KBM-7 (cell line): ENCODE results near the gene HSPA8.
"Not testable (repeated sequence)": the region's sequence is repeated elsewhere in the genome, so short reads cannot be mapped to it uniquely, and the experiment has no call there.

Source experiments
- DNase-seq: peaks from one replicate; pipeline ENCODE4 v3.0.0-alpha.2; 2015
- in situ Hi-C: fragments of 300-500 bp; cut with MboI; formaldehyde crosslinking; loops from 2 replicates; pipeline ENCODE4 v1.14.3; 2020; ENCODE audit warnings: low sequenced_read_pairs, low pct_unique_long_range_greater_than_20kb, mixed read lengths

The HSPA8 gene

GRCh38 chr11:123061403-123062157, at the start of gene HSPA8:
TSS of gene HSPA8 (minus strand) at chr11:123062136. CDS start at chr11:123061324, 812 bp downstream.
- in situ Hi-C loops, result no loop called here
- peak; percentile 52 for DNase-seq

GRCh38 chr11:123111465-123111864, 49.5 kb upstream of the HSPA8 start:
- in situ Hi-C loops, result no loop called here
- peak; percentile 49 for DNase-seq

GRCh38 chr11:123110397-123110796, 48.5 kb upstream of the HSPA8 start:
- in situ Hi-C loops, result no loop called here
- no peak for DNase-seq

- in situ Hi-C loops, result no loop called here
- DNase-seq, result no peak
Measured at GRCh38 chr11:123107945-123108495, 46.1 kb upstream of the HSPA8 start.

GRCh38 chr11:123104697-123105096, 42.8 kb upstream of the HSPA8 start:
- in situ Hi-C loops, result no loop called here

GRCh38 chr11:123103326-123103980, 41.5 kb upstream of the HSPA8 start:
- DNase-seq, result peak; percentile 65
- in situ Hi-C loops, result no loop called here

More at GRCh38 chr11:123104697-123105096, 42.8 kb upstream of the HSPA8 start:
- no peak for DNase-seq

GRCh38 chr11:123100379-123101085, 38.6 kb upstream of the HSPA8 start:
- no peak for DNase-seq
- in situ Hi-C loops, result no loop called here

- no peak for DNase-seq
- in situ Hi-C loops, result no loop called here
Measured at GRCh38 chr11:123098990-123099389, 37.1 kb upstream of the HSPA8 start.

- in situ Hi-C loops, result no loop called here
- no peak for DNase-seq
Measured at GRCh38 chr11:123093739-123094138, 31.8 kb upstream of the HSPA8 start.

GRCh38 chr11:123091506-123091905, 29.6 kb upstream of the HSPA8 start:
- in situ Hi-C loops, result no loop called here
- DNase-seq, result no peak

GRCh38 chr11:123090168-123090567, 28.2 kb upstream of the HSPA8 start:
- in situ Hi-C loops, DNase-seq: not testable (repeated sequence)

GRCh38 chr11:123088896-123089295, 27.0 kb upstream of the HSPA8 start:
- in situ Hi-C loops, DNase-seq: not testable (repeated sequence)

GRCh38 chr11:123087657-123088056, 25.7 kb upstream of the HSPA8 start:
- in situ Hi-C loops, DNase-seq: not testable (repeated sequence)

- DNase-seq, result no peak
- in situ Hi-C loops, result no loop called here
Measured at GRCh38 chr11:123086305-123086704, 24.4 kb upstream of the HSPA8 start.

- DNase-seq, result no peak
- in situ Hi-C loops, result no loop called here
Measured at GRCh38 chr11:123085497-123085896, 23.6 kb upstream of the HSPA8 start.

GRCh38 chr11:123084454-123084853, 22.5 kb upstream of the HSPA8 start:
- DNase-seq, result no peak
- in situ Hi-C loops, result no loop called here

GRCh38 chr11:123083623-123084029, 21.7 kb upstream of the HSPA8 start:
- peak; percentile 74 for DNase-seq
- in situ Hi-C loops, result no loop called here

- in situ Hi-C loops, result no loop called here
- DNase-seq, result no peak
Measured at GRCh38 chr11:123082977-123083376, 21.0 kb upstream of the HSPA8 start.

GRCh38 chr11:123080015-123080414, 18.1 kb upstream of the HSPA8 start:
- in situ Hi-C loops, result no loop called here
- DNase-seq, result no peak

- no peak for DNase-seq
- in situ Hi-C loops, result no loop called here
Measured at GRCh38 chr11:123076484-123076883, 14.5 kb upstream of the HSPA8 start.
